Panc1 (cell line): ENCODE results near the gene PKD1. TPM values are rescaled to one million over a fixed set of nuclear protein-coding genes. Genes with fewer than 3 reads are reported as not detected.
"Not testable (repeated sequence)": the region's sequence is repeated elsewhere in the genome, so short reads cannot be mapped to it uniquely, and the experiment has no call there.

Source experiments
- ATAC-seq: fragments of 200-7000 bp; cut with Tn5 transposase; 2 replicates; pipeline ENCODE4 v1.9.1; 2020; ENCODE audit warnings: mild to moderate bottlenecking, moderate library complexity
- BruUV-seq: library from RNA; stranded (reverse); fragments of 400-500 nt; replicated peaks from 2 replicates; lab custom pipeline; 2021; lab: Mats Ljungman, UMichigan
- CTCF ChIA-PET: fragments of 300-600 bp; sonication (Branson Sonifier 250); formaldehyde crosslinking; loops from one replicate; lab custom pipeline; 2022; ENCODE audit warnings: antibody characterized with exemption; lab: Charles Lee
- POLR2A ChIA-PET: fragments of 300-600 bp; sonication (Branson Sonifier 250); formaldehyde crosslinking; loops from one replicate; lab custom pipeline; 2022; ENCODE audit warnings: antibody characterized with exemption; lab: Charles Lee
- DNase-seq: peaks from one replicate; pipeline ENCODE4 v3.0.0-alpha.2; 2010; ENCODE audit warnings: low read depth, low spot score
- H3K27ac ChIP-seq: 2 replicates; pipeline ENCODE4 v1.5.1; 2011; ENCODE audit warnings: mild to moderate bottlenecking, low read length, inconsistent platforms
- H3K27me3 ChIP-seq: fragments of 200-500 bp; sonication (Bioruptor generic); 2 replicates; pipeline ENCODE4 v1.6.0; 2014; ENCODE audit warnings: low read length, inconsistent platforms; ENCODE audit not compliant: control insufficient read depth, insufficient read depth
- H3K36me3 ChIP-seq: fragments of 200-500 bp; sonication (Bioruptor generic); 2 replicates; pipeline ENCODE4 v1.5.1; 2014; ENCODE audit warnings: inconsistent platforms, mild to moderate bottlenecking, low read length, moderate library complexity; ENCODE audit not compliant: control insufficient read depth, insufficient read depth
- H3K4me1 ChIP-seq: 2 replicates; pipeline ENCODE4 v1.5.1; 2011; ENCODE audit warnings: inconsistent platforms, mild to moderate bottlenecking, low read length, moderate library complexity; ENCODE audit not compliant: control insufficient read depth, insufficient read depth
- H3K4me3 ChIP-seq, 2 experiments: 2 replicates each; pipeline ENCODE4 v1.5.1; 2011 to 2012; ENCODE audit warnings: low read depth in 2 of 2, low read length in 2 of 2, mild to moderate bottlenecking in 2 of 2, inconsistent platforms in 1 of 2, moderate library complexity in 1 of 2
- H3K9me3 ChIP-seq: fragments of 200-500 bp; sonication (Bioruptor generic); 2 replicates; pipeline ENCODE4 v1.5.1; 2014; ENCODE audit warnings: low read depth, mild to moderate bottlenecking, inconsistent platforms, low read length, moderate library complexity; ENCODE audit not compliant: control insufficient read depth, insufficient read depth
- POLR2AphosphoS5 ChIP-seq: IDR thresholded peaks from 2 replicates; pipeline ENCODE4 v1.6.1; 2012; ENCODE audit warnings: mild to moderate bottlenecking, low read depth, low read length, moderate library complexity
- SIN3A ChIP-seq: IDR thresholded peaks from 2 replicates; pipeline ENCODE4 v1.6.1; 2012; ENCODE audit warnings: low read depth, mild to moderate bottlenecking, low read length, moderate library complexity, borderline replicate concordance; ENCODE audit not compliant: insufficient read depth
- TCF7L2 ChIP-seq: IDR thresholded peaks from 2 replicates; pipeline ENCODE4 v1.6.1; 2011; ENCODE audit warnings: mild to moderate bottlenecking, low read depth, low read length, inconsistent platforms
- in situ Hi-C: cut with HindIII; loops from 2 replicates; pipeline ENCODE4 v1.10.0; 2016; ENCODE audit warnings: low sequenced_read_pairs, low pct_unique_long_range_greater_than_20kb
- intact Hi-C: fragments of 100-400 bp; cut with micrococcal nuclease; formaldehyde crosslinking; loops from one replicate; pipeline ENCODE4 v1.10.0; 2022; ENCODE audit not compliant: unreplicated experiment
- total RNA-seq: library from RNA; stranded (reverse); gene quantifications from one replicate; pipeline ENCODE4 v1.2.1, GENCODE V29; 2021; ENCODE audit not compliant: unreplicated experiment
- TF ChIP-seq, protein P1 (sequence below): fragments of 450-650 bp; IDR thresholded peaks from 2 replicates; pipeline ENCODE4 v1.5.1; 2017; ENCODE audit warnings: mild to moderate bottlenecking

Gene PKD1
- total RNA-seq, 1 experiment from 2014 or later, result 279 TPM

- H3K27me3 ChIP-seq, result no peaks in the 10 kb centered on the region
- peaks cover under 1% of the 10 kb centered on the region; the same call in 1 of the 2 replicates for H3K4me1 ChIP-seq
- ChIA-PET CTCF (no interaction called here), POLR2A (no interaction called here)
- no peak for DNase-seq
- no peak overlapping the region for H3K4me3 ChIP-seq
- no peaks in the 10 kb centered on the region for H3K36me3 ChIP-seq
- H3K9me3 ChIP-seq, result no peaks in the 10 kb centered on the region
- intact Hi-C loops (no loop called here), in situ Hi-C loops (no loop called here)
- BruUV-seq, result no TSS peak
- TF ChIP-seq TCF7L2, result no peak
- TF ChIP-seq, protein P1, sequence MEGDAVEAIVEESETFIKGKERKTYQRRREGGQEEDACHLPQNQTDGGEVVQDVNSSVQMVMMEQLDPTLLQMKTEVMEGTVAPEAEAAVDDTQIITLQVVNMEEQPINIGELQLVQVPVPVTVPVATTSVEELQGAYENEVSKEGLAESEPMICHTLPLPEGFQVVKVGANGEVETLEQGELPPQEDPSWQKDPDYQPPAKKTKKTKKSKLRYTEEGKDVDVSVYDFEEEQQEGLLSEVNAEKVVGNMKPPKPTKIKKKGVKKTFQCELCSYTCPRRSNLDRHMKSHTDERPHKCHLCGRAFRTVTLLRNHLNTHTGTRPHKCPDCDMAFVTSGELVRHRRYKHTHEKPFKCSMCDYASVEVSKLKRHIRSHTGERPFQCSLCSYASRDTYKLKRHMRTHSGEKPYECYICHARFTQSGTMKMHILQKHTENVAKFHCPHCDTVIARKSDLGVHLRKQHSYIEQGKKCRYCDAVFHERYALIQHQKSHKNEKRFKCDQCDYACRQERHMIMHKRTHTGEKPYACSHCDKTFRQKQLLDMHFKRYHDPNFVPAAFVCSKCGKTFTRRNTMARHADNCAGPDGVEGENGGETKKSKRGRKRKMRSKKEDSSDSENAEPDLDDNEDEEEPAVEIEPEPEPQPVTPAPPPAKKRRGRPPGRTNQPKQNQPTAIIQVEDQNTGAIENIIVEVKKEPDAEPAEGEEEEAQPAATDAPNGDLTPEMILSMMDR, result no peak
- no peak for TF ChIP-seq POLR2AphosphoS5
- no peak for TF ChIP-seq SIN3A
- H3K27ac ChIP-seq, result no peak overlapping the region
- ATAC-seq, result no peak
These were observed 20.1 kb downstream of the PKD1 start for GRCh38 chr16:2115591-2115973.

GRCh38 chr16:2114885-2115590, 20.7 kb downstream of the PKD1 start:
- DNase-seq, in situ Hi-C loops, H3K27ac ChIP-seq, CTCF ChIA-PET, intact Hi-C loops, BruUV-seq, H3K36me3 ChIP-seq, ATAC-seq, H3K27me3 ChIP-seq, H3K4me1 ChIP-seq, H3K4me3 ChIP-seq, POLR2A ChIA-PET, H3K9me3 ChIP-seq: not testable (repeated sequence)

GRCh38 chr16:2114225-2114624, 21.5 kb downstream of the PKD1 start:
- intact Hi-C loops, BruUV-seq, POLR2A ChIA-PET, H3K36me3 ChIP-seq, H3K27me3 ChIP-seq, H3K9me3 ChIP-seq, H3K4me3 ChIP-seq, H3K27ac ChIP-seq, DNase-seq, in situ Hi-C loops, CTCF ChIA-PET, H3K4me1 ChIP-seq, ATAC-seq: not testable (repeated sequence)

DNA sequence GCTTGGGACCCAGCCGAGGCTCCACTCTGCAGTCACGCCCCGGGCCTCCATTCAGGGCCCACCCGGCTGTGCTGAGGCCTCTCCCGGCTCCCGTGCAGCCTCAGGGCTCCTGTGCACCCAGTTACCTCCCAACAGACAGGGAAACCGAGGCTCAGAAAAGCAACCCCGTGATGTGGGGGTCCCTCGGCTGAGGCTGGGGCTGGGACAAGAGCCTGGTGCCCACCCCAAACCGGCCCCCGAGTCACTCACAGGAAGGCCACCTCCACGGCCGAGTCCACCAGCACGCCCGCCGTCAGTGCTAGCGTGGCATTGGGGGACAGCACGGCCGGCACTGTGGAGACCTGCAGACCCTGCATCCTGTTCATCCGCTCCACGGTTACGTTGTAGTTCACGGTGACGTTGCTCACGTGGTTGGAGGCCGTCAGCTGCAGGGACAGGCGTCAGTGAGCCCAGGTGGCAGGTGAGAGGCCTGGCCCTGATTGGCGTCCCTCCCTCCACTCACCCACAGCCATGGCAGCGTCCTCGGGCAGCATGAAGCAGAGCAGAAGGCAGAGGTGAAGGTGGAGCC, 23.1 kb downstream of the PKD1 start:
- H3K4me3 ChIP-seq, BruUV-seq, CTCF ChIA-PET, POLR2A ChIA-PET, H3K4me1 ChIP-seq, ATAC-seq, intact Hi-C loops, DNase-seq, H3K27ac ChIP-seq, H3K27me3 ChIP-seq, H3K36me3 ChIP-seq, in situ Hi-C loops, H3K9me3 ChIP-seq: not testable (repeated sequence)

GRCh38 chr16:2111412-2112335, 24.0 kb downstream of the PKD1 start:
- H3K27me3 ChIP-seq, H3K4me1 ChIP-seq, CTCF ChIA-PET, ATAC-seq, intact Hi-C loops, DNase-seq, H3K4me3 ChIP-seq, H3K9me3 ChIP-seq, BruUV-seq, POLR2A ChIA-PET, in situ Hi-C loops, H3K27ac ChIP-seq, H3K36me3 ChIP-seq: not testable (repeated sequence)

DNA sequence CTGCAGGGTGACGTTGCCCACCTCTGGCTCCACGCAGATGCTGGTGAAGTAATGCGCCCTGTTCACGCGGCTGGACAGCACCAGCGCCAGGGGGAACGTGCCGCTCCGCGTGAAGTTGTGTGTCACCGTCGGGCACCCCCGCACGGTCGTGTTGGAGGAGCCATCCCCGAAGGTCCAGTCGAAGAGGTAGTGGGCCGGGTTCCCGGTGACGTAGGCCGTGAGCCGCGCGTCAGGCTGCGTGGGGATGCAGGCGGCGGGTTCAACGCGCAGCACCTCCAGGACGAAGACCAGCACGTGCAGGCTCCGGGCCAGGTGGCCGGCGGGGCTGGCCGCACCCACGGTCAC, 24.7 kb downstream of the PKD1 start:
- CTCF ChIA-PET, intact Hi-C loops, ATAC-seq, POLR2A ChIA-PET, H3K9me3 ChIP-seq, H3K4me3 ChIP-seq, in situ Hi-C loops, H3K36me3 ChIP-seq, H3K27me3 ChIP-seq, DNase-seq, BruUV-seq, H3K4me1 ChIP-seq, H3K27ac ChIP-seq: not testable (repeated sequence)
